ENCODE data around the gene ATP10A. TPM values are rescaled to one million over a fixed set of nuclear protein-coding genes. Genes with fewer than 3 reads are reported as not detected.

The ATP10A gene
- polyA plus RNA-seq, 1 of the 3 experiments (the other 2 are of a cell fraction) = not detected

DNA sequence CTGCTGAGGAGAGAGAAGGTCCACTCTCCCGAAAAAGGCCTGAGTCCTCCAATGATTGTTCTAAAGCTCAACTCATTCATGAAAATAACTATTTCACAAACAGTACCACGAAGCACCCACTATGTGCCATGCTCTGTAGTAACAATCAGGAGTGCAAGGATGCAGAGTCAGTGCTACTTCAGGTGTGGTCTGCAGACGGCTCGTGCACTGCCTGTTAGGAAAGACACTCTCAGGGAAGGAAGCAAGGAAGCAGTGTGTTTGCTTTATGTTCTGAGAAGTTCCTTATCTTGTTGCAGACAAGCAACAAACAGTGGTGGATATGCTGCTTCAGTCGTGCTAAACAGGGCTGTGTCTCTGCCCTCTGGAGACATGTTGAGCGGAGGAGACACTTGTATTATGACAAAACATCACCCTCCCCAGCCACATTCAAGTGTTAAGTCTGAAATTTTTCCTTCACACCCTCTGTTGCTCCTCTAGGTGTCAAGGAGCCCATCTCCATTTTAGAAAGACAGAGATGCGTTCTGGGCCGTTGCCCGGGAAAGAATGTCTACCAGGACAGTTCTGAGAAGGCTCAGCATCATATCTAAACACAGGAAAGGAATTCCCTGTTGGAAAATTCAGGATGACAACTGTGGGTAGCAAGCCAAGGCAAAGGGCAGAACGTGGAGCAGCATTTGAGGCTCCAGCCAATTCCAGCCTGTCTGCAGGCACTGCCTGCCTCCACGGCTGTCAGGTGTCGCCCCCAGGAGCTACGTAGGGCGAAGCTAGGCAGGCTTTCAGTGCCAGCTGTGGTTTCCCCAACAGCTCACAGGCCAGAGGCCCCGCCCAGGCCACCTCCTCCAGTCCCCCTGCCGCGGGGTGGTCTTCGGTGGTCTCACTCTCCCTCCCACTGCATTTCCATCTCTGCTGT, 13.4 kb upstream of the ATP10A start:
- no peaks in the 10 kb centered on the region for H3K9me2 ChIP-seq
- no peaks in the 10 kb centered on the region for H3K79me2 ChIP-seq (ENCODE audit: insufficient read depth)
- no peak overlapping the region for H2AFZ ChIP-seq (ENCODE audit: low read depth)
- H4K20me1 ChIP-seq (ENCODE audit: insufficient read depth) = no peaks in the 10 kb centered on the region
- H3K9ac ChIP-seq = no peak overlapping the region
- H3K27me3 ChIP-seq (ENCODE audit: insufficient read depth) = no peaks in the 10 kb centered on the region
- CTCF ChIA-PET = no interaction called here
- no peaks in the 10 kb centered on the region; the same call in 1 of the 2 replicates for H3K9me3 ChIP-seq
- H3K4me2 ChIP-seq = no peak overlapping the region
- H3K4me1 ChIP-seq (ENCODE audit: control insufficient read depth in 1 of 2, insufficient read depth in 2 of 2, low read depth in 1 of 2, low read length in 1 of 2) = no peaks in the 10 kb centered on the region
- no peak overlapping the region for H3K27ac ChIP-seq (ENCODE audit: low read depth in 2 of 2, low read length in 1 of 2)
- H3K4me3 ChIP-seq (ENCODE audit: low read depth in 2 of 2, low read length in 1 of 2) = no peak overlapping the region
- 34% methylated on average over 13 of the region's 18 CpGs for WGBS (ENCODE audit: low lambda C conversion rate)
- no peak for DNase-seq
- POLR2A ChIA-PET = no interaction called here
- no peaks in the 10 kb centered on the region for H3F3A ChIP-seq (replicated peaks; ENCODE audit: insufficient read depth)
- TF ChIP-seq SMC3 (IDR thresholded peaks at IDR 0.05; ENCODE audit: low read depth, low read length) = no peak
- no peak for TF ChIP-seq ELF1 (IDR thresholded peaks at IDR 0.05)
- H3K36me3 ChIP-seq (replicated peaks in 1 of 2; ENCODE audit: control insufficient read depth in 1 of 2, insufficient read depth in 2 of 2, low read length in 1 of 2) = no peaks in the 10 kb centered on the region

DNA sequence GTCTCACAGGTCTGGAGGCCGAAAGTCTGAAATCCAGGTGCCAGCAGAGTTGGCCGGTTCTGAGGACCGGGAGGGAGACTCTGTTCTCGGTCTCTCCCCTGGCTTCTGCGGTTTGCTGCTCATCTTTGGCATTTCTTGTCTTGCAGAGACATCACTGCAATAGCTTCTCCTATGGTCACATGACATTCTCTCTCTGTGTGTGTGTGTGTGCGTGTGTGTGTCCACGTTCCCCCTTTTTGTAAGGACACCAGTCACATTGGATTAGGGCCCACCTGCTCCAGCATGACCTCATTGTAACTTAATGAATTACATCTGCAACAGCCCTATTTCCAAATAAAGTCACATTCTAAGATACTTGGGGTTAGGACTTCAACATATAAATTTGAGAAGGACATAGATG, 12.4 kb upstream of the ATP10A start:
- Histone ChIP-seq H3K9ac (no peak overlapping the region), H3K4me1 (ENCODE audit: control insufficient read depth in 1 of 2, insufficient read depth in 2 of 2, low read depth in 1 of 2, low read length in 1 of 2) (no peaks in the 10 kb centered on the region), H3K4me3 (ENCODE audit: low read depth in 2 of 2, low read length in 1 of 2) (no peak overlapping the region), H3K27ac (ENCODE audit: low read depth in 2 of 2, low read length in 1 of 2) (no peak overlapping the region), H3F3A (replicated peaks; ENCODE audit: insufficient read depth) (no peaks in the 10 kb centered on the region), H2AFZ (ENCODE audit: low read depth) (no peak overlapping the region), H3K9me2 (no peaks in the 10 kb centered on the region), H4K20me1 (ENCODE audit: insufficient read depth) (no peaks in the 10 kb centered on the region), H3K27me3 (ENCODE audit: insufficient read depth) (no peaks in the 10 kb centered on the region), H3K79me2 (ENCODE audit: insufficient read depth) (no peaks in the 10 kb centered on the region), H3K9me3 (no peaks in the 10 kb centered on the region; the same call in 1 of the 2 replicates), H3K4me2 (no peak overlapping the region), H3K36me3 (replicated peaks in 1 of 2; ENCODE audit: control insufficient read depth in 1 of 2, insufficient read depth in 2 of 2, low read length in 1 of 2) (no peaks in the 10 kb centered on the region)
- POLR2A ChIA-PET = no interaction called here
- no peak for DNase-seq
- CTCF ChIA-PET = no interaction called here
- 66% methylated on average over 7 of the region's 7 CpGs for WGBS (ENCODE audit: low lambda C conversion rate)
- TF ChIP-seq GATA2 (CRISPR knock-in tag; IDR thresholded peaks at IDR 0.05) (no peak), NRF1 (IDR thresholded peaks at IDR 0.05; ENCODE audit: low read depth, low read length) (no peak), RCOR1 (IDR thresholded peaks at IDR 0.05; ENCODE audit: low read length) (no peak), GABPA (IDR thresholded peaks at IDR 0.05; ENCODE audit: low read depth) (no peak), SMC3 (IDR thresholded peaks at IDR 0.05; ENCODE audit: low read depth, low read length) (no peak), RXRA (IDR thresholded peaks at IDR 0.05; ENCODE audit: borderline replicate concordance, low read depth) (no peak), EZH2phosphoT487 (IDR thresholded peaks at IDR 0.05; ENCODE audit: borderline replicate concordance, low read depth) (no peak), FOSL2 (IDR thresholded peaks at IDR 0.05; ENCODE audit: borderline replicate concordance, low read depth) (no peak), SIN3A (IDR thresholded peaks at IDR 0.05; ENCODE audit: borderline replicate concordance, low read depth, low read length) (no peak), RFX5 (IDR thresholded peaks at IDR 0.05; ENCODE audit: low read length) (no peak), POLR2AphosphoS5 (IDR thresholded peaks at IDR 0.05; ENCODE audit: low read depth, low read length) (no peak), MEF2A (IDR thresholded peaks at IDR 0.05; ENCODE audit: borderline replicate concordance, low read depth) (no peak)
- TF ChIP-seq, protein P1, sequence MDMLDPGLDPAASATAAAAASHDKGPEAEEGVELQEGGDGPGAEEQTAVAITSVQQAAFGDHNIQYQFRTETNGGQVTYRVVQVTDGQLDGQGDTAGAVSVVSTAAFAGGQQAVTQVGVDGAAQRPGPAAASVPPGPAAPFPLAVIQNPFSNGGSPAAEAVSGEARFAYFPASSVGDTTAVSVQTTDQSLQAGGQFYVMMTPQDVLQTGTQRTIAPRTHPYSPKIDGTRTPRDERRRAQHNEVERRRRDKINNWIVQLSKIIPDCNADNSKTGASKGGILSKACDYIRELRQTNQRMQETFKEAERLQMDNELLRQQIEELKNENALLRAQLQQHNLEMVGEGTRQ (IDR thresholded peaks at IDR 0.05; ENCODE audit: borderline replicate concordance, low read depth, low read length) = no peak
- TF ChIP-seq, protein P2, sequence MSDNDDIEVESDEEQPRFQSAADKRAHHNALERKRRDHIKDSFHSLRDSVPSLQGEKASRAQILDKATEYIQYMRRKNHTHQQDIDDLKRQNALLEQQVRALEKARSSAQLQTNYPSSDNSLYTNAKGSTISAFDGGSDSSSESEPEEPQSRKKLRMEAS (IDR thresholded peaks at IDR 0.05; ENCODE audit: low read depth) = no peak
- TF ChIP-seq, protein P3, sequence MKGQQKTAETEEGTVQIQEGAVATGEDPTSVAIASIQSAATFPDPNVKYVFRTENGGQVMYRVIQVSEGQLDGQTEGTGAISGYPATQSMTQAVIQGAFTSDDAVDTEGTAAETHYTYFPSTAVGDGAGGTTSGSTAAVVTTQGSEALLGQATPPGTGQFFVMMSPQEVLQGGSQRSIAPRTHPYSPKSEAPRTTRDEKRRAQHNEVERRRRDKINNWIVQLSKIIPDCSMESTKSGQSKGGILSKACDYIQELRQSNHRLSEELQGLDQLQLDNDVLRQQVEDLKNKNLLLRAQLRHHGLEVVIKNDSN (IDR thresholded peaks at IDR 0.05; ENCODE audit: borderline replicate concordance, low read depth) = no peak
- TF ChIP-seq, protein P4, sequence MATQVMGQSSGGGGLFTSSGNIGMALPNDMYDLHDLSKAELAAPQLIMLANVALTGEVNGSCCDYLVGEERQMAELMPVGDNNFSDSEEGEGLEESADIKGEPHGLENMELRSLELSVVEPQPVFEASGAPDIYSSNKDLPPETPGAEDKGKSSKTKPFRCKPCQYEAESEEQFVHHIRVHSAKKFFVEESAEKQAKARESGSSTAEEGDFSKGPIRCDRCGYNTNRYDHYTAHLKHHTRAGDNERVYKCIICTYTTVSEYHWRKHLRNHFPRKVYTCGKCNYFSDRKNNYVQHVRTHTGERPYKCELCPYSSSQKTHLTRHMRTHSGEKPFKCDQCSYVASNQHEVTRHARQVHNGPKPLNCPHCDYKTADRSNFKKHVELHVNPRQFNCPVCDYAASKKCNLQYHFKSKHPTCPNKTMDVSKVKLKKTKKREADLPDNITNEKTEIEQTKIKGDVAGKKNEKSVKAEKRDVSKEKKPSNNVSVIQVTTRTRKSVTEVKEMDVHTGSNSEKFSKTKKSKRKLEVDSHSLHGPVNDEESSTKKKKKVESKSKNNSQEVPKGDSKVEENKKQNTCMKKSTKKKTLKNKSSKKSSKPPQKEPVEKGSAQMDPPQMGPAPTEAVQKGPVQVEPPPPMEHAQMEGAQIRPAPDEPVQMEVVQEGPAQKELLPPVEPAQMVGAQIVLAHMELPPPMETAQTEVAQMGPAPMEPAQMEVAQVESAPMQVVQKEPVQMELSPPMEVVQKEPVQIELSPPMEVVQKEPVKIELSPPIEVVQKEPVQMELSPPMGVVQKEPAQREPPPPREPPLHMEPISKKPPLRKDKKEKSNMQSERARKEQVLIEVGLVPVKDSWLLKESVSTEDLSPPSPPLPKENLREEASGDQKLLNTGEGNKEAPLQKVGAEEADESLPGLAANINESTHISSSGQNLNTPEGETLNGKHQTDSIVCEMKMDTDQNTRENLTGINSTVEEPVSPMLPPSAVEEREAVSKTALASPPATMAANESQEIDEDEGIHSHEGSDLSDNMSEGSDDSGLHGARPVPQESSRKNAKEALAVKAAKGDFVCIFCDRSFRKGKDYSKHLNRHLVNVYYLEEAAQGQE (IDR thresholded peaks at IDR 0.05; ENCODE audit: low read depth, low read length) = no peak
- TF ChIP-seq, protein P5, sequence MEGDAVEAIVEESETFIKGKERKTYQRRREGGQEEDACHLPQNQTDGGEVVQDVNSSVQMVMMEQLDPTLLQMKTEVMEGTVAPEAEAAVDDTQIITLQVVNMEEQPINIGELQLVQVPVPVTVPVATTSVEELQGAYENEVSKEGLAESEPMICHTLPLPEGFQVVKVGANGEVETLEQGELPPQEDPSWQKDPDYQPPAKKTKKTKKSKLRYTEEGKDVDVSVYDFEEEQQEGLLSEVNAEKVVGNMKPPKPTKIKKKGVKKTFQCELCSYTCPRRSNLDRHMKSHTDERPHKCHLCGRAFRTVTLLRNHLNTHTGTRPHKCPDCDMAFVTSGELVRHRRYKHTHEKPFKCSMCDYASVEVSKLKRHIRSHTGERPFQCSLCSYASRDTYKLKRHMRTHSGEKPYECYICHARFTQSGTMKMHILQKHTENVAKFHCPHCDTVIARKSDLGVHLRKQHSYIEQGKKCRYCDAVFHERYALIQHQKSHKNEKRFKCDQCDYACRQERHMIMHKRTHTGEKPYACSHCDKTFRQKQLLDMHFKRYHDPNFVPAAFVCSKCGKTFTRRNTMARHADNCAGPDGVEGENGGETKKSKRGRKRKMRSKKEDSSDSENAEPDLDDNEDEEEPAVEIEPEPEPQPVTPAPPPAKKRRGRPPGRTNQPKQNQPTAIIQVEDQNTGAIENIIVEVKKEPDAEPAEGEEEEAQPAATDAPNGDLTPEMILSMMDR (IDR thresholded peaks at IDR 0.05) = no peak
